Measurements from ENCODE around the gene FHOD3. TPM values are rescaled to one million over a fixed set of nuclear protein-coding genes. Genes with fewer than 3 reads are reported as not detected.
A peak's percentile ranks its signal among the peaks of the same experiment; 100 is the strongest.
"Not testable (repeated sequence)": the region's sequence is repeated elsewhere in the genome, so short reads cannot be mapped to it uniquely, and the experiment has no call there.

Gene FHOD3
- total and polyA plus RNA-seq, 7 experiments from 2014 or later, result not detected

GRCh38 chr18:36460324-36460850 is 162.9 kb downstream of the FHOD3 start:
- Histone ChIP-seq H3K9me3 (ENCODE audit: control insufficient read depth in 2 of 3, low read length in 3 of 3) (no peaks in the 10 kb centered on the region), H3K4me3 (ENCODE audit: low read length) (no peak overlapping the region), H3K36me3 (ENCODE audit: control insufficient read depth in 2 of 3, insufficient read depth in 3 of 3, low read length in 3 of 3) (no peaks in the 10 kb centered on the region), H3K4me1 (ENCODE audit: control insufficient read depth in 2 of 2, insufficient read depth in 2 of 2, low read length in 2 of 2) (no peaks in the 10 kb centered on the region), H3K27ac (ENCODE audit: low read depth, low read length) (no peak overlapping the region), H3K27me3 (ENCODE audit: control insufficient read depth in 2 of 2, insufficient read depth in 2 of 2, low read length in 2 of 2) (no peaks in the 10 kb centered on the region)
- Mint-ChIP-seq H3K36me3 (no peaks in the 10 kb centered on the region), H3K27ac (no peak overlapping the region), H3K9me3 (peaks cover 0 to 2% (median 0%) of the 10 kb centered on the region in 11 donors), H3K4me1 (peaks cover 0 to 1% (median 0%) of the 10 kb centered on the region in 7 donors), H3K27me3 (peaks cover 0 to 11% (median 4%) of the 10 kb centered on the region in 5 donors), H3K4me3 (no peak overlapping the region)
- no peak for DNase-seq
- intact Hi-C loops (cut with micrococcal nuclease), result no loop called here
- ChIA-PET POLR2A (no interaction called here), CTCF (no interaction called here)
- ATAC-seq, result no peak

GRCh38 chr18:36460854-36461253 is 163.3 kb downstream of the FHOD3 start:
- no peak overlapping the region for H3K4me3 Mint-ChIP-seq
- peak overlapping the region in 1 of 9 donors; percentile 25 for H3K27ac Mint-ChIP-seq
- ATAC-seq (no peak), DNase-seq (no peak)
- no peak overlapping the region for H3K4me3 ChIP-seq (ENCODE audit: low read length)
- POLR2A ChIA-PET, result no interaction called here
- no peaks in the 10 kb centered on the region for H3K4me1 ChIP-seq (ENCODE audit: control insufficient read depth in 2 of 2, insufficient read depth in 2 of 2, low read length in 2 of 2)
- H3K36me3 ChIP-seq (ENCODE audit: control insufficient read depth in 2 of 3, insufficient read depth in 3 of 3, low read length in 3 of 3), result no peaks in the 10 kb centered on the region
- peaks cover 0 to 1% (median 0%) of the 10 kb centered on the region in 7 donors for H3K4me1 Mint-ChIP-seq
- H3K9me3 Mint-ChIP-seq, result peaks cover 0 to 2% (median 0%) of the 10 kb centered on the region in 11 donors
- H3K36me3 Mint-ChIP-seq, result no peaks in the 10 kb centered on the region
- CTCF ChIA-PET, result no interaction called here
- intact Hi-C loops (cut with micrococcal nuclease), result no loop called here
- no peaks in the 10 kb centered on the region for H3K27me3 ChIP-seq (ENCODE audit: control insufficient read depth in 2 of 2, insufficient read depth in 2 of 2, low read length in 2 of 2)
- no peaks in the 10 kb centered on the region for H3K9me3 ChIP-seq (ENCODE audit: control insufficient read depth in 2 of 3, low read length in 3 of 3)
- no peak overlapping the region for H3K27ac ChIP-seq (ENCODE audit: low read depth, low read length)
- peaks cover 0 to 10% (median 4%) of the 10 kb centered on the region in 5 donors for H3K27me3 Mint-ChIP-seq

- ChIA-PET POLR2A (no interaction called here), CTCF (no interaction called here)
- Histone ChIP-seq H3K36me3 (ENCODE audit: control insufficient read depth in 2 of 3, insufficient read depth in 3 of 3, low read length in 3 of 3) (no peaks in the 10 kb centered on the region), H3K9me3 (ENCODE audit: control insufficient read depth in 2 of 3, low read length in 3 of 3) (no peaks in the 10 kb centered on the region), H3K4me1 (ENCODE audit: control insufficient read depth in 2 of 2, insufficient read depth in 2 of 2, low read length in 2 of 2) (no peaks in the 10 kb centered on the region), H3K27me3 (ENCODE audit: control insufficient read depth in 2 of 2, insufficient read depth in 2 of 2, low read length in 2 of 2) (no peaks in the 10 kb centered on the region), H3K27ac (ENCODE audit: low read depth, low read length) (no peak overlapping the region), H3K4me3 (ENCODE audit: low read length) (no peak overlapping the region)
- DNase-seq (no peak), ATAC-seq (no peak)
- Mint-ChIP-seq H3K36me3 (no peaks in the 10 kb centered on the region), H3K4me1 (peaks cover 0 to 1% (median 0%) of the 10 kb centered on the region in 7 donors), H3K27me3 (peaks cover 0 to 4% (median 3%) of the 10 kb centered on the region in 5 donors), H3K27ac (no peak overlapping the region), H3K4me3 (no peak overlapping the region), H3K9me3 (peaks cover 0 to 2% (median 0%) of the 10 kb centered on the region in 11 donors)
- intact Hi-C loops (cut with micrococcal nuclease), result no loop called here
These were observed 164.1 kb downstream of the FHOD3 start for GRCh38 chr18:36461551-36461987.

- H3K4me3 ChIP-seq (ENCODE audit: low read length); ATAC-seq; H3K27ac Mint-ChIP-seq; CTCF ChIA-PET; H3K27ac ChIP-seq (ENCODE audit: low read depth, low read length); H3K27me3 ChIP-seq (ENCODE audit: control insufficient read depth in 2 of 2, insufficient read depth in 2 of 2, low read length in 2 of 2); H3K9me3 Mint-ChIP-seq; DNase-seq; H3K4me3 Mint-ChIP-seq; H3K9me3 ChIP-seq (ENCODE audit: control insufficient read depth in 2 of 3, low read length in 3 of 3); POLR2A ChIA-PET; H3K36me3 ChIP-seq (ENCODE audit: control insufficient read depth in 2 of 3, insufficient read depth in 3 of 3, low read length in 3 of 3); H3K4me1 ChIP-seq (ENCODE audit: control insufficient read depth in 2 of 2, insufficient read depth in 2 of 2, low read length in 2 of 2); intact Hi-C loops (cut with micrococcal nuclease); H3K36me3 Mint-ChIP-seq; H3K4me1 Mint-ChIP-seq; H3K27me3 Mint-ChIP-seq: not testable (repeated sequence)
These were observed 166.0 kb downstream of the FHOD3 start for GRCh38 chr18:36463516-36463915.

- Mint-ChIP-seq H3K9me3 (no peaks in the 10 kb centered on the region), H3K4me3 (no peak overlapping the region), H3K4me1 (peaks cover 0 to 1% (median 0%) of the 10 kb centered on the region in 7 donors), H3K27me3 (peaks cover 0 to 11% (median 0%) of the 10 kb centered on the region in 5 donors), H3K27ac (no peak overlapping the region), H3K36me3 (no peaks in the 10 kb centered on the region)
- Histone ChIP-seq H3K4me1 (ENCODE audit: control insufficient read depth in 2 of 2, insufficient read depth in 2 of 2, low read length in 2 of 2) (no peaks in the 10 kb centered on the region), H3K9me3 (ENCODE audit: control insufficient read depth in 2 of 3, low read length in 3 of 3) (no peaks in the 10 kb centered on the region), H3K27me3 (ENCODE audit: control insufficient read depth in 2 of 2, insufficient read depth in 2 of 2, low read length in 2 of 2) (no peaks in the 10 kb centered on the region), H3K4me3 (ENCODE audit: low read length) (no peak overlapping the region), H3K36me3 (ENCODE audit: control insufficient read depth in 2 of 3, insufficient read depth in 3 of 3, low read length in 3 of 3) (no peaks in the 10 kb centered on the region), H3K27ac (ENCODE audit: low read depth, low read length) (no peak overlapping the region)
- ChIA-PET CTCF (no interaction called here), POLR2A (no interaction called here)
- ATAC-seq, result no peak
- intact Hi-C loops (cut with micrococcal nuclease), result no loop called here
- no peak for DNase-seq
These were observed 166.7 kb downstream of the FHOD3 start for GRCh38 chr18:36464126-36464651.

- Histone ChIP-seq H3K9me3 (ENCODE audit: control insufficient read depth in 2 of 3, low read length in 3 of 3) (no peaks in the 10 kb centered on the region), H3K4me1 (ENCODE audit: control insufficient read depth in 2 of 2, insufficient read depth in 2 of 2, low read length in 2 of 2) (no peaks in the 10 kb centered on the region), H3K27me3 (ENCODE audit: control insufficient read depth in 2 of 2, insufficient read depth in 2 of 2, low read length in 2 of 2) (no peaks in the 10 kb centered on the region), H3K27ac (ENCODE audit: low read depth, low read length) (no peak overlapping the region), H3K36me3 (ENCODE audit: control insufficient read depth in 2 of 3, insufficient read depth in 3 of 3, low read length in 3 of 3) (no peaks in the 10 kb centered on the region), H3K4me3 (ENCODE audit: low read length) (no peak overlapping the region)
- Mint-ChIP-seq H3K36me3 (no peaks in the 10 kb centered on the region), H3K27me3 (peaks cover 0 to 11% (median 0%) of the 10 kb centered on the region in 5 donors), H3K27ac (no peak overlapping the region), H3K4me3 (no peak overlapping the region), H3K9me3 (no peaks in the 10 kb centered on the region), H3K4me1 (peaks cover 0 to 1% (median 0%) of the 10 kb centered on the region in 7 donors)
- intact Hi-C loops (cut with micrococcal nuclease), result no loop called here
- ChIA-PET POLR2A (no interaction called here), CTCF (no interaction called here)
- ATAC-seq, result no peak
- DNase-seq, result no peak
These were observed 167.8 kb downstream of the FHOD3 start for GRCh38 chr18:36465276-36465675.

GRCh38 chr18:36465970-36466369 is 168.5 kb downstream of the FHOD3 start:
- CTCF ChIA-PET, result no interaction called here
- Mint-ChIP-seq H3K27ac (no peak overlapping the region), H3K27me3 (peaks cover 0 to 11% (median 0%) of the 10 kb centered on the region in 5 donors), H3K36me3 (no peaks in the 10 kb centered on the region), H3K9me3 (no peaks in the 10 kb centered on the region), H3K4me3 (no peak overlapping the region), H3K4me1 (peaks cover 0 to 1% (median 0%) of the 10 kb centered on the region in 7 donors)
- POLR2A ChIA-PET, result no interaction called here
- intact Hi-C loops (cut with micrococcal nuclease), result no loop called here
- no peaks in the 10 kb centered on the region for H3K36me3 ChIP-seq (ENCODE audit: control insufficient read depth in 2 of 3, insufficient read depth in 3 of 3, low read length in 3 of 3)
- no peaks in the 10 kb centered on the region for H3K27me3 ChIP-seq (ENCODE audit: control insufficient read depth in 2 of 2, insufficient read depth in 2 of 2, low read length in 2 of 2)
- DNase-seq (no peak), ATAC-seq (no peak)
- H3K27ac ChIP-seq (ENCODE audit: low read depth, low read length), result no peak overlapping the region
- H3K4me1 ChIP-seq (ENCODE audit: control insufficient read depth in 2 of 2, insufficient read depth in 2 of 2, low read length in 2 of 2), result no peaks in the 10 kb centered on the region
- H3K9me3 ChIP-seq (ENCODE audit: control insufficient read depth in 2 of 3, low read length in 3 of 3), result no peaks in the 10 kb centered on the region
- no peak overlapping the region for H3K4me3 ChIP-seq (ENCODE audit: low read length)

Data from naive thymus-derived CD4-positive, alpha-beta T cell (primary cell).